NCI-H187 (cell line): ENCODE measurements around the gene NBAS.
"Not testable (repeated sequence)": the region's sequence is repeated elsewhere in the genome, so short reads cannot be mapped to it uniquely, and the experiment has no call there.

ENCODE experiments used
- DNase-seq, 2 experiments: peaks; one replicate each; lab custom pipeline; 2025; lab: John Stamatoyannopoulos, UW

NBAS gene

DNA sequence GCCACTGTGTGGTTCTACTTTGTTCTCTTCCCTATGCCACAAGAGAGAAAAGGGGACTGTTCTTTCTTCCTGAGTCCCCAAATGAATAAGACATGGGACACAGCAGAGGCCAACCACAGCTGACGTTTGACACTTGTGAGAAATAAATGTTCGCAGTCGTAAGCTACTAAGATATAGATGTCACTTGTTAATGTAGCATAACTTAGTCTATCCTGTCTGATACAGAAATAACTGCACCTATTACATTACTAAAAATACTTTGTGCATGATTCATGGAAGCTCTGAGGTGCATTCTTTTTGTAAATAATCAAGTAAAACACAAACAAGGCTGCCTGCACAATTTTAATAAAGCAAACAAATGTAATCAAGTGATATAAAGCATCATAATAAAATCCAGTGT lies 148.8 kb downstream of the NBAS start:
- no peak for DNase-seq

DNA sequence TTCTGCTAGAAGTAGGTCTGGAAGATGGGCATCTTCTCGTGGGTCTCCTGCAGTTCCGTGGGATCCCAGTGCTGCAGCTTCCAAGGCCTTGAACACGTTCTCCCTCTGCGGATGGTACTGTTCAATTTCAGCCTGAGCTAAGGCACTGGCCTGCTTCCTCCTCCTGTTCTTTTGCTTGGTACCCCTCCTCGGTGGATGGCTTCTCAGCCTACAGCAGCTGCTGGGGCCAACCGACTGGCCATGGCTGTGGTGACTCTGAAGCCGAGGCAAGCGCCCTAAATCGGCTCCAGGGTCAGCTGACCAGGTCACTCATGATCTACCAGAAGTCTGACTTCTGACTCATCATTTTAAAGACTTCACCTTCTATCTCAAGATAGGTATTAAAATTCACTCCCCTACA lies 150.2 kb downstream of the NBAS start:
- DNase-seq, result no peak

DNA sequence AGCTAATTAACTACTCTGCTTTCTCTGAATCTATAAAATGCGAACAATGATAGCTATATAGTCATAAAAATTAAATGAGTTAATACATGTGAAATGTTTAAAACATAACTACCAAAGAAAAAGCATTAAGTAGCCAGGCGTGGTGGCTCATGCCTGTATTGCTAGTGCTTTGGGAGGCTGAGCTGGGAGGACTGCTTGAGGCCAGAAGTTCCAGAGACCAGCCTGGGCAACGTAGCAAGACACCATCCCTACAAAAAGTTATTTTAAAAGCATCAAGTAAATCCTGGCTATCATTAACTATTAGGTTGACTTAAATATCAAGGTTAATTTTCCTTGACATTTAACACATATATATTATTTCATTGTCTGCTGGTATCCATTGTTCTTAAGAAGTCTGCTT lies 152.4 kb downstream of the NBAS start:
- DNase-seq, result no peak

DNA sequence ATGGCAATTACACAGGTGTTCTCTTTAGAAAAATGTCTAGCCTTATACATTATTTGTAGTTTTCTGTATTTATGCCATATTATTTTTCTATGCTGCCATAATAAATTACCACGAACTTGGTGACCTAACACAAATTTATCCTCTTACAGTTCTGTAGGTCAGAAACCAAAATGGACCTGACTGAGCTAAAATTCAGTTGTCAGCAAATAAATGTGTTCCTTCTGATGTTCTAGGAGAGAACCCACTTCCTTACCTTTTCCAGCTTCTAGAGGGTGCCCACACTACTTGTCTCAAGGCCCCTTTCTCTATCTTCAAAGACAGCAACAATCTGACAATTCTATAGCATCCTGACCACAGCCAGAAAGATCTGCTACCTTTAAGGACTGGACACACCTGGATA lies 153.5 kb downstream of the NBAS start:
- DNase-seq, result no peak

DNA sequence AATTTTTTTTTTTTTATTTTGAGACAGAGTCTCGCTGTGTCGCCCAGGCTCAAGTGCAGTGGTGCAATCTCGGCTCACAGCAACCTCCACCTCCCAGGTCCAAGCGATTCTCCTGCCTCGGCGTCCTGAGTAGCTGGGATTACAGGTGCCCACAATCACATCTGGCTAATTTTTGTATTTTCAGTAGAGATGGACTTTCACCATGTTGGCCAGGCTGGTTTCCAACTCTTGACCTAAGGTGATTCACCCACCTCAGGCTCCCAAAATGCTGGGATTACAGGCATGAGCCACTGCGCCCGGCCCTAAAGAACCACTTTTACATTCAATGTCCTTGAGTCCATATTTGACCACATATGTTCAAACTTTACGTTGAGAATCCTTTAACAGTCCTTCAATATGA lies 156.6 kb downstream of the NBAS start:
- not testable (repeated sequence) for DNase-seq

DNA sequence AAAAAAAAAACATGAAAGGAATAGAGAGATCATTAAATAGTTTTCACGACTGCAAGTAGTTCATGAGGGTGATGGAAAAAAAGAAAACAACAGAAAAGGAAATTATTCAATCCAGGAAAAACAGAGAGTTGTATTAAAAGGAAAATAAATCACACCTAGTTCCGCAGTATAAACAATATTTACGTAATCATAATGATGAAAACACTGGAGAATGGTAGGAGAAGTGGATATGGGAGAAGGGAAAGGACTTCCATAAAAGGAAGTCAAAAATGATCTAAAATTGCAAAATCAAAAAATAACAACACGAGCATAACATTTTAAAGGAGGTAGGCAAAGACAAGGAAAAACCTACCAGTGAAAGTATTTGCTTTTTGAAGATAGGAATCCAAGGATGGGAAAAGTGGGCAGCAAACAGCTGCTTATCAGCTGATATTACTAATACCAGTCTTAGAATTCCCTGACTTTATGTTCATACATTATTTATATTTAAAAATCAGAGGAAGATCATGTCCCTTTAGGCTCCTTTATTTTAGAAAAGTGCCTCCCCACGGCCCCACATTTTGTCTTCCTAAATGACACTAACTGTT lies 160.8 kb downstream of the NBAS start:
- no peak for DNase-seq

DNA sequence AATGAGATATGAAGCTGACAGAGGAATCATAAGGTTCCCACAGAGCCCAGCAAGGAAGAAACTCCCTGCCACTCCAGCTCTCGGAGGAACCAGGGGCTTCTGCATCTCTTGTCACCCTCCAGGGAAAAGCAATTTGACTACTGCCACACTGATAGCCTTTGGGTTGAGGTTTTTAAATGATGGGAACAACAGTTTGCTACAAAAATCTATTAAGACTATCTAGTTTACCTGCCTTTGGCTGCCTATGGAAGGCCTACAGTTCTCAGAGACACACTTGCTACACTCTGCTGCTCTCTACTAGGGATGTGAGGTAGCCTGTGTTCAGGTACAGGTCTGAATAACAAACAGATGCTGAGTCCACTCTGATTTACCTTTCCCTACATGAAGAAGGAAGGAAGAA lies 161.9 kb downstream of the NBAS start:
- DNase-seq, result no peak

DNA sequence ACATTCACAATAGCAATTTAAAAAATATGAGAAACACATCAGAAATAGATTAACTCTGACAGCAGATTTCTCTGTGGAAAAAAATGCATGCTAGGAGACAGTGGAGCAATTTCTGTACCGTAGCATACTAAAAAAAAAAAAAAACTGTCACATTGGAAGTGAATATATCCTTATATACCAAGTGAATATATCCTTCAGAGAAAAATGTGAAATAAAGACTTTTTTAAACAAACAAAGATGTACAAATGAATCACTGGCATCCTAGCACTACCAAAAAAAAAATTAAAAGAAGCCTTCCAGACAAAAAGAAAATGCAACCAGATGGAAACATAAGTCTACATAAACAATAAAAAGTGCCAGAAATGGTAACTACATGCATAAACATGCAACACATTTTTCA lies 169.4 kb downstream of the NBAS start:
- no peak for DNase-seq

DNA sequence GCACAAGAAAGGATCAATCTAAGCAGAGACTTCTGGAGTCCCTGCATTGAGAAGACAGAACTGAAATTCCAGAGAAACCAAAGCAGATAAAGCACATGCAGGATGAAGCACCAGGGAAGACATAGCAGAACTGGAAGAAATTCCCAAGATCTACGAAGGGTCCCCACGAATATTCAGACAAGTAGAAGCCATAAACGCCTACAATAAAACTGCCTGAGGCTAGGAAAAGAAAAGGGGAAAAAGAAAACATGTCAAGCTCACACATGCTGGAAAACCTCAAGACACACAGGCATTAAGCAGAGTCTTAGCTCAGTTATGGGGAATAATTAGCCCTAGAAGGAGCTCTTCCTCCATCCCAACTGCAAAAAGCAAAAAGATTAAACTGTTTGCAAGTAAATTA lies 171.2 kb downstream of the NBAS start:
- no peak for DNase-seq

DNA sequence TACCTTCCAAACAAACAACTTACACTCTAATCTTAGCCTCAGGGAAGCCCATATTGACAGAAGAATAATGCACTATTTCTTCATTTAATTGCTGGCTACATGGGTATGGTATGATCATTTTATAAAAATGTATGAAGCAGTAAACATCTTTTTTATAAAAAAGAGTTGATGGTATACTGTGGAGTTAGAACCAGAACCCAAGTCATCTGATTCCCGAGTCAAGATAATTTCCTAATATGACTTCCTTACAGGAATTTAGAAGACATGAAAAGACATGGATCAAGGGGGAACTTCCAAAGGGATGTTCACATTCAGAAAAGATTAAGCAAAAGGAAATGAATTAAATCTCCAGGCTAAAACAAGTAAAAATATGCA lies 171.8 kb downstream of the NBAS start:
- DNase-seq, result no peak

DNA sequence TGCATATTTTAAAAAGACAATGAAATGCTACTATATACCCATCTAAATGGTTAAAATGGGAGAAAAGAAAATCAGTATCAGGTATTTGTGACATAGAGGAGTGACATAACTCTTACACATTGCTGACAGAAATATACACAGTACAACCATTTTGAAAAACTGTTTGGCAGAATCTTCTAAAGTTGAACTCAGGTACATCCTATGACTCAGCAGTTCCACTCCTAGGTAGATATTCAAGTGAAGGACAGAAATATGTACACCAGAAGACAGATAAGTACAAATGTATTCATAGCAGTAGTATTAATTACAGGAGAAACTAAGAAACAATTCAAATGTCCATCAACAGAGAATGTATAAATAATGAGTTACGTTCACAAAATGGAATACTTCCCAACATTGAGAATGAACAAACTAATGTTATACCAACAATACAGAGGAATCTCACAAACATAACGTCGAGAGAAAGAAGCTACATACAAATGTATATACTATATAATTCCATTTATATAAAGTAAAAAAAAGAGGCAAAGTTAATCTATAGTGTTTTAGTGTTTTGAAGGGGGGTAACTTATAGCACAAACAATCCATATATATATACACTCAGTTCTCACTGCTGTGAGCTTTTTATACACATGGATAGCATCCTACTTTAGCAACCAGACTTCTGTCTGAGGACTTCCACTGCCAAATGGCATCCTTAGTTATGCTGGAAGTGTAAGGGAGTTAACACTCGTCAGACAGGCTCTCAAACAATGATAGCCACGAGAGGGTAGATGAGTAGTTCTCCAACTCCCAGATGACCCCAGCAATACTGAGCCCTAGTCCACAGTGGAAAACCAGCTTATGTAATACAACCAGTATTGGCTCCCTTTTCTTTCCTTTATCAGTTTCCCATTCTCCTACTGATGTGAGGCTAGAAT lies 172.5 kb downstream of the NBAS start:
- DNase-seq, result no peak

DNA sequence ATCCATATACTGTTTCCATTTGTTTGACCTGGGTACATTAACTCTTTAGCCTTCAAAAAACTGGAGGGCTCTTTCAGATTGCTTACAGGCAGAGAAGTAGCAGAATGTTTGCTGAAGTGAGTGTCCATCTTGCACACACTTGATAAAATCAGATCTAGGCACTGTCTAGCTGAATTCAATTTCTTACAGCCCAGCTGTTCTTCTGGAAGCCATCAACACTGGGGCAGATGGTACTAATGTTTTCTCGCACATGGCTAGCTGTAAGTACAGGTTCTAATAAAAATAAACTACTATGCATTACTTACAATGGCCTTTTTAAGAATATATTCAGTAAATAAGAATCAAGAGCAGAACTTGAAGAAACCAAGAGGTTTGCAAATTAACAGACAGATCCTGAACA lies 175.9 kb downstream of the NBAS start:
- DNase-seq, result no peak

DNA sequence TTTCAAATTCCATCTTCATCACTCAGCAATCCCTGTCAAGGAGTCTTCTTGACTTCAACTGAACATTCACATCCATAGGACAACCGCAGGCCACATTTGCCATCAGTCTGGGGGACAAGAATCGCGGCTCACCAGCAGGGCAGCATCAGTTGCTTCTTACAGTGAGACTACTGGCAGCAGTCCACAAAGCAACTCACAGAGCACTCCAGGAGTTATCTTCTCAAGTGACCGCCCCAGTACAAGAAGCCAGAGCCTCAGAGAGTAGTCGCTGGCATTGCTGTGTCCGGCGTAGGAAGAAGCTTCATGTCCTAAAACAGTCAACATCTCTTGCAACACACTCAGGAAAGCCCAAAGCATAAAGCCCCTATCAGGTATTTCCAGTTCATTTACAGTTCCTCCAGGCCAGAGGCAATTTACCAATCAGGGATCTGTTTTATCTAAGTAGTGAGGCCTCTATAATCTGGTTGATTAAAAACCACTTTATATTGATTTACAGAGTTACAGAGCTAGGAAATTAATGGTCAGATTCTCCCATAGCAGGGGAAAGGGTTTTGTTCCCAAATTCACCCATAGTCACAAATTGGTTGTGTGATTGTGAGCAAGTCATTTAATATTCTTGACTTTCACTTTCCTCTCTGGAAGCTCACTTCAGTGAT lies 177.3 kb downstream of the NBAS start:
- no peak for DNase-seq

DNA sequence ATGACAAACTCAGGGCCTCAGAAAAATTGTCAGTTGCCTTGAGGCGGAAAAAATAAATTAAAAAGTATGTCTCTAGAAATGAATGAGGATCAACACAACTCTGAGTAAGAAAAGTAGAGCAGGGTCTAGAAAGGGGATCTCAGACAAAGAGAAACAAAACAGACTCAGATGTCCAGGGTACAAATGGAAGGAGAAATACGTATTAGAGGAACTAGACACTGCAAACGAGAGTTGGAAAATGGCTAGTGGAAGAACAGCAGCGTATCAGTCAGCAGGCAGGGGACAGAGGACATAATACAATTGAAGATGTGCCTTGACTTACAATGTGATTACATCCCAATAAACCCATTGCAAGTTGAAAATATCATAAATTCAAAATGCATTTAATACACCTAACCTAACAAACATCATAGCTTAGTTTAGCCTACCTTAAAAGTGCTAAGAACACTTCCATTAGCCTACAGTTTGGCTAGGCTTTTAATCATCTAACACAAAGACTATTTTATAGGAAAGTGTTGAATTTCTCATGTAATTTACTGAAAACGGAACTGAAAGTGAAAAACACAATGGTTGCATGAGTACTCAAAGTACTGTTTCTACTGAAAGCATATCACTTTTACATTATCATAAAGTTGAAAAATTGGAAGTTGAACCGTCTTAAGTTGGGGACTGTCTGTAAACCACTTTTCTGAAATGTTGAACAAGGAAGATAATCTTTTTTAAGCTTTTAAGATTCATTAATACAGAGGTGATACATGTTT lies 182.8 kb downstream of the NBAS start:
- no peak for DNase-seq

DNA sequence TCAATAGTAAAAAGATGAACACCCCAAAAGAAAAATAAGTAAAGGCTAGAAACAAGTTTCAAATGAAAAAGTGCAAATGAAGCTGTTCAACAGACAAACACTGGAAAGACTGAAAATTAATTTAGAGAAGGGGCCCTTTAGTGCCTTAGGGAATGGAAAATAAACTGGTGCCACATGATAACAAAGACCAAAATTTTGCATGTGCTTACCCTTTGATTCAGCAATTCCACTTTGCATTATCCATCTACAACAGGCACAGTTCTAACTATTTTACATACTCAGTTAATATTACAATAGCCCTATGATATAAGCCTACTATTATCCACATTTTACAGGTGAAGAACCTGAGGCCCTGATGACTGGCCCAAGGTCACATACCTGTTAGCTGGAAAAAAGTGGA lies 183.9 kb downstream of the NBAS start:
- no peak for DNase-seq

DNA sequence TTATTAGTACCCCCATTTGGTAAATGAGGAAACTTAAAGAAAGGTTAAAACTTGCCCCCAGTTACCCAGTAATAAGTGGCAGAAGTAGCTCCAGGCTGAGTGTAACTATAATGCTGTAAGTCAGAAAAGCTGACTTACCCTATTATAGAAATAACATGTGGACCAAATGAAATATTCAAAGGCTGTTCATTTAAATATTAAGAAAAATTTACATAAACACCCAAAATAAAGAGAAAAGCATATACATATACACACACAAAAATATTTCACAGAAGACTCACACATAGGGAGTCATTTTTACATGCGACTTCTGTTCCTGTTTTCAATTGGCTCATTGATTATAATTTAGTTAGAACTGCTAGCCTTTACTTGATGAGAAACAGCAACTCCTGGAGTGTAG lies 189.1 kb downstream of the NBAS start:
- DNase-seq, result no peak

DNA sequence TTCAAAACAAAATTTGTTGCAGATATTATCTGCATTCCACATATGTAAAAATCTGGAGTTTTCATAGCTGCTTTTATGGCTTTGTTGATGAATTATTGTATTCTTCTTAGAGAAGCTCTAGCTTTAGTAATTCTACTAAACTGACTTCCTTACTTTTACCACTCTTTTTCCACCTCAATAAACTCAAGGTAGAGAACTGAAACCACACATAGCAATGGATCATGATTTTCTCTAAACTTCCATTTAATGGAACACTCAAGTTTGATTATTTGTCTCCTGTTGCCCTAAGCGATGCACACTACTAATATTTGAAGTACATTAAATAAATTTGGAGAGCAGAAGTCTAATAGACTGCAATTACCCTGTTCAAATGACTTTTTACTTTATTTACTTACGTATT lies 192.0 kb downstream of the NBAS start:
- no peak for DNase-seq

DNA sequence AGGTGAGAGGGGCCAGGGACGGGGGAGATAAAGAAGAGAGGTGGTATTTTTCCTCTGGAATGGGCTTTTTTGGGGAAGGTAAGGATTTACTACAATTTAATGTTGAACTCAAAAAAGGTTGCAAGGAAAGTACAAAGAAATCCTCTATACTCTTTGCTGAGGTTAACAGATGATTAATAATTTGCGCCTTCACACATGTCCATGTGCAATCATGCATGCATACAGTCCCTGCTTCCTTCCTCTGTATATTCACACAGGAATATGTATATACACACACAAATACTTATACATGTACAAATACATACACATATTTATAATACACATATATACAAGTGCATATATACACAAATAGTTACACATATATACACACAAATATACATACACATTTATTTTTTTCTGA lies 193.4 kb downstream of the NBAS start:
- no peak for DNase-seq

DNA sequence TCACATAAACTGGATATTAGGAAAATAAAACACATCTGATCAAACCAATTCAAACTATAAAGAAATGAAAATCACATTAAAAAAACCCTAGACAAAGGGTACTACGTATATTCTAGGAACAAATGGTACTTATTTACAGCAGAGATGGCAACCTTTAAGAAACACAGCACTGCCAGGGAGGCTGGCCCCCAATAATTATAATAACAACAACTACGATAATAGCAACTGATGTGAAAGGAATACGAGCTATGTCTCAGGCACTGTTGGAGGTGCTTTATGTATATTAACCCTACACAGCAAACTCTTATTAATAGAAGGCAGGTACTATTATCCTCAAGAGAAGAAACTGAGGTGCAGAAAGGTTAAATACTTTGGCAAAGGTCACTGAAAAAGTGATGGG lies 193.9 kb downstream of the NBAS start:
- DNase-seq, result no peak

DNA sequence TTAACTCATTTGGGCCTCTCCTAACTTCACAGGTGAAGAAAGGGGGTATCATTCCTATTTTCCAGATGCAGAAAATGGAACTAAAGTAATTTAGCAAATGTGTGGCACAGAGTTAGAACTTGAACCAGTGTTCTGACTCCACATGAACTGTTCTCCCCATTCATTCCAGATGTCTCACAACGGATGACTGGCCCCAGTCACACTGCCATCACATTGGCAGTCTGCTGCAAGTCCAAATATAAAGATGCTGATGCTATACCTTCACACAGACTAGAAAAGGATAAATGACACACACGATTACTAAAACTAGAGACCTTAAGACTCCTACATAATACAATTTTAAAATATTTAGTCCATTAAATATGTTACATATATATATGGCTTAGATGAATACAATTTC lies 195.7 kb downstream of the NBAS start:
- DNase-seq, result no peak

DNA sequence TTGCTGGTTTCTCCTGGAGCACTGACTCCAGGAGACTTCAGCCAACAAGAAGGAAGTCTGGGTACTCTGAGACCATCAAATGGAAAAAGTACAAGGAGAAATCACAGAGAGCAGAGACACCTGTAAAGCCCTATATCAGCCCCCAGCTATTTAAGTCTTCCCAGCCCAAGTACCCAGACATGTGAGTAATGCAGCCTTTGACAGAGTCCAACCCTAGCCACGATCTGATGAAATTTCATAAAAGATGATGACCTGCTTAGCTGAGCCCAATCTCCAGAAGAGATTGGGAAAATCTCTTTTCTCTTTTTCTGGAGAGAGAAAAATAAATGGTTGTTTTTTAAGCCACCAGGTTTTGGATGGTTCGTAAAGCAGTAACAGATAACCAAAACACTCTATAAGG lies 196.6 kb downstream of the NBAS start:
- DNase-seq, result no peak

DNA sequence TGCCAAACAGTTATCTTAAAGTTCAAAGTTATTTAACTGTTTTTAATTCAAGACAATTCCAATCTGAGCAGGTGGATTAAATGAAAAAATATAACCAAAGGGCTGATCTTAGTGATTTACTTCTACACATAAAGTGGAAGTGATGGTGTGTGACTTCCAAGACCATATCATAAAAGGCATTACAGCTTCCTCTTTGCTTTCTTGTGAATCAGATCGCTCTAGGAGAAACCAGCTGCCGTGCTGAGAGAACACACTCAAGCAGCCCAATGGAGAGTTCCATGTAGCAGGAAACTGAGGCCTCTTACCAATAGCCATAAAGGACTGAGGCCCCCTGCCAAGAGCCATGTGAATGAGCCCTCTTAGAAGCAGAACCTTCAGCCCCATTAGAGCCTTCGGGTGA lies 197.4 kb downstream of the NBAS start:
- no peak for DNase-seq

DNA sequence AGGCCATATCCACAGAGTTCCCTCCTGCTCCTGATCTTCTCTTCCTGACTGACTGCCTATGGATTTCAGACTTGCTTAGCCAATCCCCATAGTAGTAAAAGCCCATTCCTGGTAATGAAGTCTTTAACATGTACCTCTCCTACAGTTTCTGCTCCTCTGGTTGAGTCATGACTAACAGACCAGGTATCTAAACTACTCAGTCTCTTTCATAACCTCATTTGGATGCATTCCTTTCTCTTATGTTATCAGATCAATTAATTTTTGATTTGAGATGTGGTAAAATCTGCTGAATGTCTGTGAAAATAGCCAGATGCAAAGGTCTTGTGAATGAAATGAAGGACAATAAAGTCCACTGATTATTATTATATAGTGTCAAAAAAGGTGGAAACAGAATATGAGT lies 198.0 kb downstream of the NBAS start:
- DNase-seq, result no peak
